IMR-90 (cell line): ENCODE measurements around the gene KIAA0825. TPM values are rescaled to one million over a fixed set of nuclear protein-coding genes. Genes with fewer than 3 reads are reported as not detected.

ENCODE experiments used
- ATAC-seq: fragments of 200-7000 bp; cut with Tn5 transposase; 2 replicates; pipeline ENCODE4 v1.9.1; 2020; ENCODE audit warnings: low read depth, mild to moderate bottlenecking, moderate library complexity
- BruUV-seq: library from RNA; stranded (reverse); fragments of 400-500 nt; replicated peaks from 2 replicates; lab custom pipeline; 2021; lab: Mats Ljungman, UMichigan
- CTCF ChIA-PET: fragments of 300-600 bp; formaldehyde crosslinking; extraction: SDS; loops from one replicate; lab custom pipeline; 2021; ENCODE audit warnings: antibody characterized with exemption; lab: Yijun Ruan, JAX
- POLR2A ChIA-PET: fragments of 300-600 bp; sonication (Branson Sonifier 250); formaldehyde crosslinking; loops from one replicate; lab custom pipeline; 2022; ENCODE audit warnings: antibody characterized with exemption; ENCODE audit not compliant: unreplicated experiment; lab: Charles Lee
- DNase-seq: peaks from one replicate; pipeline ENCODE4 v3.0.0; 2013
- H2AFZ ChIP-seq: replicated peaks from 2 replicates; pipeline ENCODE3; 2013; ENCODE audit warnings: low read length, mild to moderate bottlenecking; ENCODE audit not compliant: poor library complexity
- H2AK5ac ChIP-seq: 2 replicates; pipeline ENCODE4 v1.6.1; 2013; ENCODE audit warnings: low read depth, low read length, inconsistent platforms
- H2AK9ac ChIP-seq: replicated peaks from 2 replicates; pipeline ENCODE3; 2013; ENCODE audit warnings: mild to moderate bottlenecking, low read depth, low read length, moderate library complexity; ENCODE audit not compliant: poor library complexity
- H2BK120ac ChIP-seq: 2 replicates; pipeline ENCODE4 v1.6.1; 2013; ENCODE audit warnings: low read depth, low read length, inconsistent platforms
- H2BK15ac ChIP-seq: 3 replicates; pipeline ENCODE4 v1.6.1; 2013; ENCODE audit warnings: low read depth, low read length, inconsistent platforms
- H2BK20ac ChIP-seq: 2 replicates; pipeline ENCODE4 v1.6.1; 2013; ENCODE audit warnings: low read depth, mild to moderate bottlenecking, inconsistent platforms, low read length, moderate library complexity
- H2BK5ac ChIP-seq: 2 replicates; pipeline ENCODE4 v1.6.1; 2013; ENCODE audit warnings: mild to moderate bottlenecking, low read depth, low read length, inconsistent platforms; ENCODE audit not compliant: poor library complexity, severe bottlenecking
- H3K14ac ChIP-seq: replicated peaks from 2 replicates; pipeline ENCODE4 v1.6.1; 2013; ENCODE audit warnings: low read depth, low read length, inconsistent platforms
- H3K18ac ChIP-seq: 2 replicates; pipeline ENCODE4 v1.6.1; 2013; ENCODE audit warnings: low read depth, low read length, control low read depth
- H3K23ac ChIP-seq: 2 replicates; pipeline ENCODE4 v1.6.1; 2013; ENCODE audit warnings: low read depth, low read length, inconsistent platforms
- H3K27ac ChIP-seq: 2 replicates; pipeline ENCODE4 v1.5.1; 2013; ENCODE audit warnings: mild to moderate bottlenecking, control low read depth, low read length; ENCODE audit not compliant: insufficient read depth
- H3K27me3 ChIP-seq: 2 replicates; pipeline ENCODE4 v1.6.1; 2013; ENCODE audit warnings: low read length; ENCODE audit not compliant: control insufficient read depth, insufficient read depth
- H3K36me3 ChIP-seq: 2 replicates; pipeline ENCODE4 v1.6.1; 2013; ENCODE audit warnings: low read length, mixed read lengths; ENCODE audit not compliant: control insufficient read depth, insufficient read depth
- H3K4ac ChIP-seq: 2 replicates; pipeline ENCODE4 v1.6.1; 2013; ENCODE audit warnings: low read depth, low read length, inconsistent platforms
- H3K4me1 ChIP-seq: 2 replicates; pipeline ENCODE4 v1.6.1; 2013; ENCODE audit warnings: low read length, mixed read lengths; ENCODE audit not compliant: control insufficient read depth, insufficient read depth
- H3K4me2 ChIP-seq: 2 replicates; pipeline ENCODE4 v1.6.1; 2013; ENCODE audit warnings: low read depth, mild to moderate bottlenecking, control low read depth, low read length, moderate library complexity
- H3K4me3 ChIP-seq: 2 replicates; pipeline ENCODE4 v1.5.1; 2013; ENCODE audit warnings: low read depth, mild to moderate bottlenecking, control low read depth, low read length, moderate library complexity; ENCODE audit not compliant: insufficient read depth
- H3K56ac ChIP-seq: 2 replicates; pipeline ENCODE4 v1.6.1; 2013; ENCODE audit warnings: low read length, inconsistent platforms; ENCODE audit not compliant: insufficient read depth; ENCODE audit errors: extremely low read depth
- H3K79me1 ChIP-seq, 2 experiments: 2 replicates each; pipeline ENCODE4 v1.6.1; 2013; ENCODE audit warnings: low read length in 2 of 2, inconsistent platforms in 1 of 2, low read depth in 1 of 2
- H3K9ac ChIP-seq: 2 replicates; pipeline ENCODE4 v1.6.1; 2013; ENCODE audit warnings: low read depth, low read length, control low read depth
- H3K9me1 ChIP-seq: 2 replicates; pipeline ENCODE4 v1.6.1; 2013; ENCODE audit warnings: low read length, inconsistent platforms; ENCODE audit not compliant: insufficient read depth
- H3K9me3 ChIP-seq: 2 replicates; pipeline ENCODE4 v1.6.1; 2013; ENCODE audit warnings: low read length; ENCODE audit not compliant: control insufficient read depth, insufficient read depth
- H4K20me1 ChIP-seq: 2 replicates; pipeline ENCODE4 v1.6.1; 2013; ENCODE audit warnings: low read length, inconsistent platforms; ENCODE audit not compliant: insufficient read depth
- H4K5ac ChIP-seq: 2 replicates; pipeline ENCODE4 v1.6.1; 2013; ENCODE audit warnings: mild to moderate bottlenecking, low read depth, low read length, control low read depth
- H4K8ac ChIP-seq, 2 experiments: 2 replicates each; pipeline ENCODE4 v1.6.1; 2013; ENCODE audit warnings: low read depth in 2 of 2, low read length in 2 of 2, control low read depth in 1 of 2, inconsistent platforms in 1 of 2
- H4K91ac ChIP-seq: 2 replicates; pipeline ENCODE4 v1.6.1; 2013; ENCODE audit warnings: low read depth, low read length, inconsistent platforms; ENCODE audit not compliant: insufficient read depth
- CEBPB ChIP-seq: IDR thresholded peaks from 2 replicates; pipeline ENCODE4 v1.6.1; 2012; ENCODE audit warnings: low read depth, low read length, improper control_type of control experiment
- CHD1 ChIP-seq: IDR thresholded peaks from 2 replicates; pipeline ENCODE4 v1.6.1; 2012; ENCODE audit warnings: low read depth, low read length, improper control_type of control experiment
- CTCF ChIP-seq: conservative IDR thresholded peaks from 2 replicates; pipeline ENCODE4 v1.5.1; 2012; ENCODE audit warnings: mild to moderate bottlenecking, low read depth, low read length, improper control_type of control experiment
- FOS ChIP-seq: fragments of 150-350 bp; IDR thresholded peaks from 2 replicates; pipeline ENCODE4 v1.6.1; 2016; ENCODE audit warnings: low read depth, low read length
- MAFK ChIP-seq: IDR thresholded peaks from 2 replicates; pipeline ENCODE4 v1.6.1; 2012; ENCODE audit warnings: low read depth, low read length, improper control_type of control experiment
- MAZ ChIP-seq: IDR thresholded peaks from 2 replicates; pipeline ENCODE4 v1.6.1; 2012; ENCODE audit warnings: low read depth, mild to moderate bottlenecking, low read length, improper control_type of control experiment, moderate library complexity, borderline replicate concordance
- MXI1 ChIP-seq: IDR thresholded peaks from 2 replicates; pipeline ENCODE4 v1.6.1; 2012; ENCODE audit warnings: low read depth, mild to moderate bottlenecking, low read length, moderate library complexity, borderline replicate concordance
- NFE2L2 ChIP-seq: fragments of 150-350 bp; IDR thresholded peaks from 2 replicates; pipeline ENCODE4 v1.6.1; 2016; ENCODE audit warnings: low read depth, mild to moderate bottlenecking, low read length
- POLR2A ChIP-seq: IDR thresholded peaks from 2 replicates; pipeline ENCODE4 v1.6.1; 2012; ENCODE audit warnings: mild to moderate bottlenecking, low read depth, low read length
- RAD21 ChIP-seq: IDR thresholded peaks from 2 replicates; pipeline ENCODE4 v1.6.1; 2012; ENCODE audit warnings: low read length, improper control_type of control experiment
- RCOR1 ChIP-seq: IDR thresholded peaks from 2 replicates; pipeline ENCODE4 v1.6.1; 2012; ENCODE audit warnings: mild to moderate bottlenecking, low read length, improper control_type of control experiment; ENCODE audit not compliant: insufficient replicate concordance
- RFX5 ChIP-seq: IDR thresholded peaks from 2 replicates; pipeline ENCODE4 v1.8.0; 2012; ENCODE audit warnings: low read depth, mild to moderate bottlenecking, low read length, moderate library complexity
- SMC3 ChIP-seq: fragments of 150-350 bp; IDR thresholded peaks from 2 replicates; pipeline ENCODE4 v1.6.1; 2016; ENCODE audit warnings: low read depth, mild to moderate bottlenecking, antibody characterized with exemption, low read length, moderate library complexity
- USF2 ChIP-seq: fragments of 150-350 bp; IDR thresholded peaks from 2 replicates; pipeline ENCODE4 v1.6.1; 2017; ENCODE audit warnings: mild to moderate bottlenecking, antibody characterized with exemption, low read length, low read depth
- WGBS, 2 experiments: methylation state at CpG; one replicate each; pipeline versions ENCODE4 v1.1.5 to v1.1.7; 2013; ENCODE audit warnings: missing lambda C conversion rate in 2 of 2; ENCODE audit not compliant: insufficient read length in 1 of 2; ENCODE audit errors: extremely low coverage in 2 of 2; 5-methylcytosine and 5-hydroxymethylcytosine counted together
- dilution Hi-C: fragments of 300-500 bp; cut with HindIII; formaldehyde crosslinking; loops from one replicate; pipeline ENCODE4 v1.14.3; 2018; ENCODE audit warnings: low sequenced_read_pairs; ENCODE audit not compliant: unreplicated experiment
- in situ Hi-C: fragments of 300-500 bp; cut with MboI; formaldehyde crosslinking; loops from 3 replicates; pipeline ENCODE4 v1.14.3; 2019; ENCODE audit warnings: low sequenced_read_pairs, inconsistent platforms, mixed read lengths
- intact Hi-C: fragments of 100-400 bp; cut with micrococcal nuclease; formaldehyde crosslinking; loops from 2 replicates; pipeline ENCODE4 v1.10.0; 2022
- polyA plus RNA-seq, 3 experiments: library from polyadenylated mRNA; depleted of rRNA; stranded (reverse); fragments of >200 nt; gene quantifications; 2 replicates each; pipeline ENCODE4 v1.2.3, GENCODE V29; 2012; ENCODE audit warnings: low replicate concordance in 1 of 3
- total RNA-seq: library from RNA; depleted of rRNA; stranded (reverse); fragments of >200 nt; gene quantifications from 2 replicates; pipeline ENCODE4 v1.2.3, GENCODE V29; 2012

Gene KIAA0825
- total and polyA plus RNA-seq, 2 of the 4 experiments (the other 2 are of a cell fraction), result 0.46 to 1.8 TPM

- BruUV-seq, result no TSS peak
- Histone ChIP-seq H4K5ac (no peak overlapping the region), H4K91ac (no peak overlapping the region), H3K9me1 (0 out of 2 replicates have a peak, but pooled peaks cover 2% of the 10 kb centered on the region), H4K20me1 (no peaks in the 10 kb centered on the region), H2BK20ac (no peak overlapping the region), H3K36me3 (peaks cover 2% of the 10 kb centered on the region), H3K23ac (no peak overlapping the region), H2BK15ac (no peak overlapping the region), H3K4me2 (0 out of 2 replicates have a peak overlapping the region, but pooled peaks have one; percentile 20), H2AFZ (no peak overlapping the region), H3K27me3 (no peaks in the 10 kb centered on the region), H3K4me1 (peaks cover 2% of the 10 kb centered on the region; the same call in 1 of the 2 replicates), H3K18ac (no peak overlapping the region), H2AK5ac (no peak overlapping the region), H3K9ac (no peak overlapping the region), H2BK120ac (no peak overlapping the region), H3K14ac (no peak overlapping the region), H3K27ac (no peak overlapping the region), H3K79me1 (peaks cover 9 to 11% of the 10 kb centered on the region in 2 experiments; a peak in 3 of 4 replicates), H2AK9ac (no peak overlapping the region), H2BK5ac (no peak overlapping the region), H3K9me3 (peaks cover 4% of the 10 kb centered on the region; the same call in 1 of the 2 replicates), H4K8ac (no peak overlapping the region), H3K4ac (no peak overlapping the region), H3K56ac (no peak overlapping the region), H3K4me3 (no peak overlapping the region)
- dilution Hi-C loops (no loop called here), intact Hi-C loops (no loop called here), in situ Hi-C loops (no loop called here)
- ChIA-PET POLR2A (no interaction called here), CTCF (no interaction called here)
- peak; percentile 74 for ATAC-seq
- no peak for TF ChIP-seq RAD21
- no peak for TF ChIP-seq CTCF
- no peak for TF ChIP-seq MAZ
- no peak for TF ChIP-seq FOS
- no peak for TF ChIP-seq MAFK
- no peak for TF ChIP-seq SMC3
- no peak for TF ChIP-seq RCOR1
- TF ChIP-seq RFX5, result no peak
- no peak for TF ChIP-seq USF2
- no peak for TF ChIP-seq CHD1
- TF ChIP-seq POLR2A, result no peak
- TF ChIP-seq MXI1, result no peak
- TF ChIP-seq NFE2L2, result no peak
- no peak for TF ChIP-seq CEBPB
- DNase-seq, result peak; percentile 53
- no CpG with 5 or more reads among the region's 1 CpG for WGBS, 2 experiments
These were observed 8.8 kb upstream of the KIAA0825 start for GRCh38 chr5:94627191-94627590.
